ENCODE measurements around the gene ARIH1. TPM values are rescaled to one million over a fixed set of nuclear protein-coding genes. Genes with fewer than 3 reads are reported as not detected.
A peak's percentile ranks its signal among the peaks of the same experiment; 100 is the strongest.
"Not testable (repeated sequence)": the region's sequence is repeated elsewhere in the genome, so short reads cannot be mapped to it uniquely, and the experiment has no call there.

ARIH1 gene
- total RNA-seq, 1 experiment from 2014 or later = 187 TPM

- no peak for DNase-seq (ENCODE audit: low spot score)
- Histone ChIP-seq H3K9me3 (ENCODE audit: low read depth, low read length, poor library complexity, severe bottlenecking) (no peaks in the 10 kb centered on the region), H3K36me3 (ENCODE audit: insufficient read depth, low read length, poor library complexity, severe bottlenecking) (peaks cover 28% of the 10 kb centered on the region), H3K27ac (ENCODE audit: low read depth, low read length, poor library complexity, severe bottlenecking) (peak overlapping the region; percentile 99), H3K27me3 (replicated peaks; ENCODE audit: insufficient read depth, low read depth, low read length, poor library complexity) (no peaks in the 10 kb centered on the region), H3K4me1 (ENCODE audit: insufficient read depth, low read length, poor library complexity, severe bottlenecking) (peaks cover 9% of the 10 kb centered on the region), H3K4me3 (ENCODE audit: low read depth, low read length, poor library complexity, severe bottlenecking) (peak overlapping the region; percentile 96)
- intact Hi-C loops (cut with micrococcal nuclease; ENCODE audit: unreplicated experiment) = loop anchor here (10.0 kb wide), 1 partner anchor 241 kb away; the partner anchor contains the start of gene PKM
- ChIA-PET CTCF (no interaction called here), POLR2A (ENCODE audit: low non-redundant PET) (no interaction called here)
- BruUV-seq (replicated peaks) = TSS peak; percentile 30
- TF ChIP-seq EZH2 (IDR thresholded peaks at IDR 0.05; ENCODE audit: borderline replicate concordance, low read depth, low read length, poor library complexity, severe bottlenecking) (no peak), CTCF (conservative IDR thresholded peaks at IDR 0.05; ENCODE audit: low read depth, low read length) (no peak)
These were observed 1.5 kb downstream of the ARIH1 start for GRCh38 chr15:72475674-72476073.

GRCh38 chr15:72476330-72476729 is 2.2 kb downstream of the ARIH1 start:
- Histone ChIP-seq H3K4me3 (ENCODE audit: low read depth, low read length, poor library complexity, severe bottlenecking) (peak overlapping the region; percentile 96), H3K36me3 (ENCODE audit: insufficient read depth, low read length, poor library complexity, severe bottlenecking) (peaks cover 28% of the 10 kb centered on the region), H3K4me1 (ENCODE audit: insufficient read depth, low read length, poor library complexity, severe bottlenecking) (peaks cover 12% of the 10 kb centered on the region)
- H3K27me3 ChIP-seq (replicated peaks; ENCODE audit: insufficient read depth, low read depth, low read length, poor library complexity); DNase-seq (ENCODE audit: low spot score); H3K27ac ChIP-seq (ENCODE audit: low read depth, low read length, poor library complexity, severe bottlenecking); BruUV-seq (replicated peaks); H3K9me3 ChIP-seq (ENCODE audit: low read depth, low read length, poor library complexity, severe bottlenecking); CTCF ChIA-PET; POLR2A ChIA-PET (ENCODE audit: low non-redundant PET): not testable (repeated sequence)
- intact Hi-C loops (cut with micrococcal nuclease; ENCODE audit: unreplicated experiment) = loop anchor here (10.0 kb wide), 1 partner anchor 242 kb away; the partner anchor contains the start of gene PKM

GRCh38 chr15:72481015-72481659 is 7.0 kb downstream of the ARIH1 start:
- H3K9me3 ChIP-seq (ENCODE audit: low read depth, low read length, poor library complexity, severe bottlenecking) = no peaks in the 10 kb centered on the region
- H3K4me1 ChIP-seq (ENCODE audit: insufficient read depth, low read length, poor library complexity, severe bottlenecking) = peaks cover 3% of the 10 kb centered on the region
- intact Hi-C loops (cut with micrococcal nuclease; ENCODE audit: unreplicated experiment) = no loop called here
- no peak overlapping the region for H3K4me3 ChIP-seq (ENCODE audit: low read depth, low read length, poor library complexity, severe bottlenecking)
- no peak overlapping the region for H3K27ac ChIP-seq (ENCODE audit: low read depth, low read length, poor library complexity, severe bottlenecking)
- H3K36me3 ChIP-seq (ENCODE audit: insufficient read depth, low read length, poor library complexity, severe bottlenecking) = peaks cover 32% of the 10 kb centered on the region
- BruUV-seq (replicated peaks) = no TSS peak
- POLR2A ChIA-PET (ENCODE audit: low non-redundant PET) = no interaction called here
- DNase-seq (ENCODE audit: low spot score) = no peak
- no peak for TF ChIP-seq CTCF (conservative IDR thresholded peaks at IDR 0.05; ENCODE audit: low read depth, low read length)
- CTCF ChIA-PET = no interaction called here
- no peaks in the 10 kb centered on the region for H3K27me3 ChIP-seq (replicated peaks; ENCODE audit: insufficient read depth, low read depth, low read length, poor library complexity)

GRCh38 chr15:72482275-72482674 is 8.1 kb downstream of the ARIH1 start:
- intact Hi-C loops (cut with micrococcal nuclease; ENCODE audit: unreplicated experiment) = no loop called here
- Histone ChIP-seq H3K27me3 (replicated peaks; ENCODE audit: insufficient read depth, low read depth, low read length, poor library complexity) (no peaks in the 10 kb centered on the region), H3K4me3 (ENCODE audit: low read depth, low read length, poor library complexity, severe bottlenecking) (no peak overlapping the region), H3K27ac (ENCODE audit: low read depth, low read length, poor library complexity, severe bottlenecking) (no peak overlapping the region), H3K36me3 (ENCODE audit: insufficient read depth, low read length, poor library complexity, severe bottlenecking) (peaks cover 22% of the 10 kb centered on the region), H3K9me3 (ENCODE audit: low read depth, low read length, poor library complexity, severe bottlenecking) (no peaks in the 10 kb centered on the region), H3K4me1 (ENCODE audit: insufficient read depth, low read length, poor library complexity, severe bottlenecking) (peaks cover 3% of the 10 kb centered on the region)
- CTCF ChIA-PET = no interaction called here
- BruUV-seq (replicated peaks) = no TSS peak
- POLR2A ChIA-PET (ENCODE audit: low non-redundant PET) = interaction anchor here (0.7 kb wide), 1 partner anchor 62 kb away, joined by 3 read pairs; no protein-coding TSS in a partner anchor
- TF ChIP-seq EZH2 (IDR thresholded peaks at IDR 0.05; ENCODE audit: borderline replicate concordance, low read depth, low read length, poor library complexity, severe bottlenecking) = no peak
- TF ChIP-seq CTCF (conservative IDR thresholded peaks at IDR 0.05; ENCODE audit: low read depth, low read length) = no peak
- no peak for DNase-seq (ENCODE audit: low spot score)

Data from A673 (cell line).